Inflammatory macrophage (primary cell): Measurements from ENCODE around the gene ENDOD1.
"Not testable (repeated sequence)": the region's sequence is repeated elsewhere in the genome, so short reads cannot be mapped to it uniquely, and the experiment has no call there.

Experiments used
- DNase-seq, 2 donors: peaks; one replicate each; pipeline ENCODE4 v3.0.0-alpha.2; 2020 to 2022
- total RNA-seq, 18 experiments: gene quantifications; one replicate each; lab custom pipeline; 2026; ENCODE audit warnings: mixed read lengths in 6 of 18, inconsistent platforms in 2 of 18; lab: John Stamatoyannopoulos, UW

ENDOD1 gene, protein sequence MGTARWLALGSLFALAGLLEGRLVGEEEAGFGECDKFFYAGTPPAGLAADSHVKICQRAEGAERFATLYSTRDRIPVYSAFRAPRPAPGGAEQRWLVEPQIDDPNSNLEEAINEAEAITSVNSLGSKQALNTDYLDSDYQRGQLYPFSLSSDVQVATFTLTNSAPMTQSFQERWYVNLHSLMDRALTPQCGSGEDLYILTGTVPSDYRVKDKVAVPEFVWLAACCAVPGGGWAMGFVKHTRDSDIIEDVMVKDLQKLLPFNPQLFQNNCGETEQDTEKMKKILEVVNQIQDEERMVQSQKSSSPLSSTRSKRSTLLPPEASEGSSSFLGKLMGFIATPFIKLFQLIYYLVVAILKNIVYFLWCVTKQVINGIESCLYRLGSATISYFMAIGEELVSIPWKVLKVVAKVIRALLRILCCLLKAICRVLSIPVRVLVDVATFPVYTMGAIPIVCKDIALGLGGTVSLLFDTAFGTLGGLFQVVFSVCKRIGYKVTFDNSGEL
- total RNA-seq = 16.8 to 77.7 (median 38.3) reads per million in 18 experiments

DNA sequence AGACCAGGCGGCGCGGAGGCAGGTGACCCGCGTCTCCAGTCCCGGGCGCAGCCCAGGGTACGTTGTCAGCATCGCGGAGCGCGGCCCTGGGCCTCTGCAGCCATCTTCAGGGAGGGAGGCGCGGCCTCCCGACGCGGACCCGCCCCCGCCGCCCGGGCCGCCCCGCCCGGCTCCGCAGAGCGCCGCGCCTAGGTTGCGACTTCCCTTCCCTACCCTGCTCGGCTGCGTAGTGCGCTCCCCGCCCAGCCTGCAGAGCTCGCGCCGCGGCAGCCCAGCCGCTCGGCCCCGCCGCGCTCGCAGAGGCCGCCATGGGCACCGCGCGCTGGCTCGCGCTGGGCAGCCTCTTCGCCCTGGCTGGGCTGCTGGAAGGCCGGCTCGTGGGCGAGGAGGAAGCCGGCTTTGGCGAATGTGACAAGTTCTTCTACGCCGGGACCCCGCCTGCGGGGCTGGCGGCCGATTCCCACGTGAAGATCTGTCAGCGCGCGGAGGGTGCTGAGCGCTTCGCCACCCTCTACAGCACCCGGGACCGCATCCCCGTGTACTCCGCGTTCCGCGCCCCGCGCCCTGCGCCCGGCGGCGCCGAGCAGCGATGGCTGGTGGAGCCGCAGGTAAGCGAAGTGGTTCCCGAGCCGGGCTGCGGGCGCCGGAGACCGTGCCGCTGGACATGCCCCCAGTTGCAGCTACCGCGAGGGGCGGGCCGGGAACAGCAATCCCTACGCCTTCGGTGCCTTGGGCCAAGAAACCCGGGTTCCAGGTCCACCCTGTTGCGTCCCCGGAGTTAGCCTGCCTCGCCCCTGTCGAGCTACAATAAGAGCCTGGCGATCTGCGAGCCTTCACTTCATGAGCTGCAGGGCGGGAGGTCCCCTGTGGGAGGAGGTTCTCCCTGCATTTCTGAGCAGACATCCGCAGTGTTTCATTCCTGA is at the start of gene ENDOD1:
ENDOD1 (plus strand) TSS at position 227 of the 923 bp plus-strand sequence; CDS start at position 309, 82 bp downstream.
- DNase-seq = peak; percentile 87 to 92

DNA sequence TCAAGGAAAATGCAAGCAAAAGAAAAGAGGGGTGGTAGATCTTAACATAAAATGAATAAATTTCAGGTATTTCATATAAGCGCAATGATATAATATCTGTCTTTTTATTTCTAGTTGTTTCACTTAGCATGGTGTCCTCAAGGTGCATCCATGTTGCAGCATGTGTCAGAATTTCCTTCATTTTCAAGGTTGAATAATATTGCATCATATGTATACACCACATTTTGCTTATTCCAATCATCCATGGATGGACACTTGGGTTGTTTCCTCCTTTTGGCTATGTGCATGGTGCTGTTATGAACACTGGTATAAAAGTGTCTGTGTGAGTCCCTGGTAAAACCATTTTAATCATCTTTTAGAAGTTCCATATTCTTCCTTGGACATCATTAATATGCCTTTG is 47.4 kb upstream of the ENDOD1 start:
- no peak for DNase-seq

DNA sequence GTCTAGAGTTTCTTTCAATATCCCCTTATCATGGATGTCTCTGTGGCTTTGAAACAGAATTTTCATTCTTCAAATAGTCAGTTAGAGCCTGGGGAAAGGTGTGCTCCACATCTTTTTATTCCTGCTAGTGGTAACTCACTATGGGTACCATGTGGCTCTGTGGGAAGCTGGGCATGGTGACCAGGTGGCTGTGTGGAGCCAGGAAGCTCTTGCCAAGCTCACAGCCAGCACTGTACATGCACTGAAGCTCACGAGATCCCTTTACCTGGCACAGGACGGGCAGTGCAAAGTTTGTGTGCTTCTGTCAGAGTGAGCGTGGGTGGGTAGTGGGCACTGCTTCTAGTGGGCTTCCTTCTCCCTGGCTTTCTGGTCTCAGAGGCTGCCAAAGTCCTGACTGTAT is 46.7 kb upstream of the ENDOD1 start:
- DNase-seq = no peak

DNA sequence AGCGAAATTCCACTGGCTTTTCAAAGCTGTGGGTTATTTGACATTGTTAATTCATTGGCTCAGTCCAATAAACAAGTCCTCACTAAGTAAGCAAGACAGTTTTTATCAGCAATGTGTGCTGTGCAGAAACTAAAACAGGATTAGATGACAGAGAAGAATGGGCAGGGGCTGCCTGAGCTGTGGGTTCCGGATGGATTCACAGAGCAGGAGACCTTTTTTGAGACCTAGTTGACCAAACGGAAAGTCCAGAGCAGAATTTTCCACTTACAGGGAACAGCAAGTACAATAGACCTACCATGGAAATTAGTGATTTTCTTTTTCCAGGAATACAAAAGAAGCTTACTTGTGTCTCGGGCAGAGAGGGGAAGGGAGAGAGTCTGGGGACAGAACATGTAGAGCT is 45.6 kb upstream of the ENDOD1 start:
- no peak for DNase-seq

DNA sequence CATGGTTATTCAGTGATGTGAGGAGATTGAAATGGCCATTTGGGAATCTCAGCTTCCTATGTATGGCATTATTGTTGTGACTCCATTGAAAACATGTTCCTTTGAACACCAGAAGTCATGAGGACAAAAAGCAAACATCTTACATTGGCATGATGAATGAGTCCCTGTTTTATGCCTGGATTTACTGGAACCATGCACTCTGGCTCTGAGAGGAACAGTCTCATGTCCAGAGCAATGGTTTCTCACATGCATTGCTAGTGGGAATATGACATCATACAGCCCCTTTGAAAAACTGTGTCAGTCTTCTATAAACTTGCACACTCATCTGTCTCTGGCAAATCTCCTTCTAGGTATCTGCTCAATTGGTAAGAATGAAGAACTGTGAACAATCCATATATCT is 43.8 kb upstream of the ENDOD1 start:
- DNase-seq = no peak

DNA sequence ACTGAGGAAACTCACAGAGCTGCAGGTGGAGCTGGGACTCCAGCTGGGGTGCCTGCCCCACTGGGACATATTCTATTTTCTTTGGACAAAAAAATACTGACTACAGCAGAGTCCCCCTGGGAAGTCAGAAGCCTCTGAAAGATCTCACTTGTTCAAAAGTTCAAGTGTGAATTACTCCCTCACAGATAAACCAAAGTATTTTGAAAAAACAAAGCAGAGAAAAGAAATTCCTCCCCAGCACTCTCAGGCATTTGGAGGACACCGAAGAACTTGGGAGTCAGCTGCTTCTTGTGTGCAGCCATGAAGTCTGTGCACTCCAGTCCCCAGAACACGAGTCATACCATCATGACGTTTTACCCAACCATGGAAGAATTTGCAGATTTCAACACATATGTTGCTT is 40.5 kb upstream of the ENDOD1 start, which contains the start of gene KDM4F:
KDM4F (plus strand) TSS at position 301 of the 400 bp plus-strand sequence.
- DNase-seq = not testable (repeated sequence)

DNA sequence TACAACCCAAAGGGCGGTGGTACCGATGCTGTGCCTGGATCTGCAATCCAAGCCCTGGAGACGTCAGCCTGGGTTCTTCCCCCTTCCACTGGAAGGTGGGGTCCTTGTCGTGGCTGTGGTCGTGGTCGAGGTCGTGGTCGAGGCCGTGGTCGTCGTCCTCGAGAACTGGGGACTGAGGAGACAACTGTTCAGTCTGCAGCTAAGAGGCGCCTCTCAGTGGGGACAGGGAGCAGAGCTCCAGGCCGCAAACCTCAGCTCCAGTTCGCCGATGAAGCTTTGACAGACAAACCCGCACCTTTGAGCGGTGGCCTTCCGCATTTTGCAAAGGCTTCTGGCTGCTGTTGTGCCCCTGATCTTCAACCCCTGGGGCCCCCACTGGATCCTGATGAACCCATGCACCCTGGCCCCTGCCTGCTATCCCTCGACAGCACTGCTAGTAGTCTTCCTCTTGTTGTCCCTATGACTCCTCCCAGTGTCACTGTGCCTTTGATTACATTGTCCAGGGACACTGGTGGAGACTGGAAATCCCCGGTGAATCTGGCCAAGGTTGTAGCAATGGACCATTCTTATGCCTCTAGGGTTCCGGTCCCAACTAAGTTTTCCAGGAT is 38.9 kb upstream of the ENDOD1 start:
- no peak for DNase-seq

DNA sequence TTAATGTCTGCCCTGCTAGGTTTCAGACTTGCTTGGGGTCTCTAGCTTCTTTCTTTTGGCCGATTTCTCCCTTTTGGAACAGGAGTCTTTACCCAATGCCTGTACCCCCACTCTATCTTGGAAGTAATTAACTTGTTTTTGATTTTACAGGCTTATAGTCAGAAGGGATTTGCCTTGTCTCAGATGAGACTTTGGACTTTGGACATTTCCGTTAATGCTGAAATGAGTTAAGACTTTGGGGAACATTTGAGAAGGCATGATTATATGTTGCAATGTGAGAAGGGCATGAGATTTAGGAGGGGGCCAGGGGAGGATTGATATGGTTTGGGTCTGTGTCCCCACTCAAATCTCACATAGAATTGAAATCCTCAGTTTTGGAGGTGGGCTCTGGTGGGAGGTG is 35.3 kb upstream of the ENDOD1 start:
- DNase-seq = no peak

DNA sequence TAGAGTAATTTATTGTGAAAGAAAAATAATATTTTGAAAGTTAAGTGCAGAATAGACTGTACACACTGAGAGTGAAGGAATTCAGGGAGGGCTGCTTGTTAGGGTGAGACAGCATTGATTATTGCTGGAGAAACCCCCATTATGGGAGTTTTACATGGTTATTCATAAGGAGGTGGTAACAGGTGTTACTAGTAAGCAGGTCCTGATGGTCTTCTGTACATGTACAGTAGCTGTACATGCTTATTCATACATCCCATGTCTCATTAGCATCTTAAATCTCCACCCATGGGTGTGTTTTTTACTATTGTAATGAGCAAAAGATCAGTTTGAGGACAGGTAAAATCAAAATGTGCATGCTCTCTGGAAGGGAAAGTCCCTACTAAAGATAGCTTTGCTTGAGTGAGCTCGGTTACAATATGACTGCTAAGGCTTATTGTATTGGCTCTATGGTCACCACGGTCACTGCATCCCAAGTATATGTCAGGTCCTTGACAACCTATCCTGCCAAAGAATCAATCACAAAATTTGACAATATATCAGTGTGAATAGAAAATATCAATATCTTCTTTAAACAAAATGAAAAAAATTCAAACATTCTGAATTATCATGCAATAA is 34.3 kb upstream of the ENDOD1 start:
- no peak for DNase-seq

DNA sequence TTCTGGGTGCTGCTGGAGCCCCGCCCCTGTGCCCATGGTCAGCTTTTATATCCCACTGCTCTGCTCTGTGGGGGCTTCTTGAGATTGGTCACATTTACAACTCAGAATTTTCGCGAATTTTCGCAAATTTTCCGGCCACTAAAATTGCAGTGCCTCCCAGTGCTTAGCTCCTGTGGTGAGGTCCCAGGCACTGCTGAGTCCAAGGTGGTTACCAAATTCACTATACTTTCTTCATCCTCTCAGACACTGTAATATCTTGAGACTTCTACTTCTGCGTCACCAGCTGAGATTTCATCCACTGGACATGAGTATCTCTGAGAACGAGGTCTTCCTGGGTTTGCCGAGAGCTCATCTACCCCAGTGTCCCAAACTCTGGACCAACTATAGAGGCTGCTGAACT is 31.7 kb upstream of the ENDOD1 start:
- DNase-seq = no peak

DNA sequence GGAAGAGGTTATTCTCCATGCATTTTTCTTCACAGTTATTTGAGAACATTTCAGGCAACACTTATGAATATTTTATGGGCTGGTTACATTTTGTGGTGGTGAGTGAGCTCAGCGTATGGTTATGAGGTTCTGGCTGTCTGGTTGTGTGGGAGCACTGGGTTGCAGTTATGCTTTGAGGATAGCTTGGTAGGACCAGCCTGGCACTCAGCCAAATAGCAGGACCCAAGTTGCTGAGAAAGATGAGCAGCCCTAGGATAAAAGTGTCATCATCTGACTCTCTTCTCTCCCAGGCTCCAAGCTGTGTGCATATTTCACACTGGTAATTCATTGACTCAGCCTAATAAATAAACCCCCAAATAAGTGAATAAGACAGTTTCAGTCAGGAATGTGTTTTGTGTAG is 31.0 kb upstream of the ENDOD1 start:
- no peak for DNase-seq

DNA sequence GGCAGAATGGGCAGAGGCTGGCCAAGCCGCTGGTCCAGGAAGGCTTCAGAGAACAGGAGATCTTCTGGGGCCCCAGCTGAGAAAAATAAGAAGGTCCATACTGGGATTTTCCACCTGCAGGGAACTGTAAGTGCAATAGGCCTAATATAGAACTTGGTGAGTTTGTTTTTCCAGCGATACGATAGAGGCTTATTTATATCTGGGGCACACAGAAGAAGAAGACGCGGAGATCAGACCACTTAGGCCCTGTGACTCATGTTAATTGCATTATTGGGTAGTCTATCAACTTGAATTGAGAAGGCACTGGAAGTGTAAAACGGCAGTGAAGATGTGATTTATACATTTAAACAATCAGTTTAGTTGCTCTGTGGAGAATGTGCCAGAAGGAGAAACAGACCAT is 30.6 kb upstream of the ENDOD1 start:
- DNase-seq = no peak

DNA sequence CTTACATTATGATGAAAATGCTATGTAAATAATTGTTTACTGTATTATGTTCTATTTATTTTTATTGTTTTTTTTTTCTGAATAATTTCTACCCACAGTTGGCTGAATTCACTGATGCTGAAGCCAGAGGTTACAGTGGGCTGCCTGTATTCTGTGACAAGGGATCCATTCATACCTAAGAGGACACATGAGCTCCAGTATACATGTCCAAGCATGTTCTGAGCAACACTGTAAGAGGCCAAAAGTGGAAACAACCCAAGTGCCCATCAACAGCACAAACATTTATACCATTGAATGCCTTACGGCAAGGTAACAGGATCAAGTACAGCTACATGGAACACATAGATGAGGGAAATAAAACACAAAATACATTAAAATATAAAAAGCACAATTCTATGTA is 24.3 kb upstream of the ENDOD1 start:
- DNase-seq = no peak

DNA sequence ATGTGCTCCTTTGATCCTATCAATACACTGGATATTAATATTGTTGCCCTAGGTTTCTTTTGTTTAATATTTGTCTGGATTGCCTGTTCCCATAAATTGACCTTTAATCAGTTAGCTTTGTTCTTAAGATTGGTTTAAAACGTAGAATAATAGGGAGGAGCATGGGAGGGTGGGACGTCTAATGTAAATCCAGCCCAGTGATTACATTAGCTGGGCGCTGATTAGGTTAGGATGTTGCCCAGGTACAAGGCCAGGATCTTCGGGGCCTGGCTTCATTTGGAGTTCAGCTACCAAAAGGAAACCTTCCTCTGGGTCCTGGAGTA is 23.0 kb upstream of the ENDOD1 start, which contains the start of gene SRSF8:
SRSF8 (plus strand) TSS at position 204 of the 323 bp plus-strand sequence. CDS start 308 bp downstream, outside the sequence.
- no peak for DNase-seq

DNA sequence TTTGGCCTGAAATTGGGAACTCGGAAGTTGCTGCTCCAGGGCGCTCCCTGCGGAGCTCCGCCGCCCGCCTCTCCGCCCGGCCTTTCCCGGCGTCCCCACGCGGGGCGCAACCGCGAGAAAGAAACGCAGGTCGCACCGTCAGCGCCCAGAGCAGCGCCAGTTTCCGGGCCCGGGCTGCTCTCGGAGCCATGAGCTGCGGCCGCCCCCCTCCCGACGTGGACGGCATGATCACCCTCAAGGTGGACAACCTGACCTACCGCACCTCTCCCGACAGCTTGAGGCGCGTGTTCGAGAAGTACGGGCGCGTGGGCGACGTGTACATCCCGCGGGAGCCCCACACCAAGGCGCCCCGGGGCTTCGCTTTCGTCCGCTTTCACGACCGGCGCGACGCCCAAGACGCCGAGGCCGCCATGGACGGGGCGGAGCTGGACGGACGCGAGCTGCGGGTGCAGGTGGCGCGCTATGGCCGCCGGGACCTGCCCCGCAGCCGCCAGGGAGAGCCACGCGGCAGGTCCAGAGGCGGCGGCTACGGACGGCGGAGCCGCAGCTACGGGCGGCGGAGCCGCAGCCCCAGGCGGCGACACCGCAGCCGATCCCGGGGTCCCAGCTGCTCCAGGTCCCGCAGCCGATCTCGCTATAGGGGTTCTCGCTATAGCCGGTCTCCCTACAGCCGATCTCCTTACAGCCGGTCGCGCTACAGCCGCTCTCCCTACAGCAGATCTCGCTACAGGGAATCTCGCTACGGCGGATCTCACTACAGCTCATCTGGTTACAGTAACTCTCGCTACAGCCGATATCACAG is 22.4 kb upstream of the ENDOD1 start:
- DNase-seq = peak; percentile 73 to 83

DNA sequence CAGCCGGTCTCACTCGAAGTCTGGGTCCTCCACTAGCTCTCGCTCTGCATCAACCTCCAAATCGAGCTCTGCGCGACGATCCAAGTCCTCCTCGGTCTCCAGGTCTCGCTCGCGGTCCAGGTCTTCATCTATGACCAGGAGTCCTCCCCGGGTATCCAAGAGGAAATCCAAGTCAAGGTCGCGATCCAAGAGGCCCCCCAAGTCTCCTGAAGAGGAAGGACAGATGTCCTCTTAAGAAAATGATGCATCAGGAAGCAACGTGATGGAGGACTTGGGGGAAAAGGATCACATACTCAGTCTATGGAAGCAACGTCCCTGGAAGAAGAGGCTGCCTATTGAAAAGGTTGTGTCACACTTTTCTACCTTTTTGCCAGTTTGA is 21.8 kb upstream of the ENDOD1 start:
- DNase-seq = peak in 1 of 2 donors; percentile 28

DNA sequence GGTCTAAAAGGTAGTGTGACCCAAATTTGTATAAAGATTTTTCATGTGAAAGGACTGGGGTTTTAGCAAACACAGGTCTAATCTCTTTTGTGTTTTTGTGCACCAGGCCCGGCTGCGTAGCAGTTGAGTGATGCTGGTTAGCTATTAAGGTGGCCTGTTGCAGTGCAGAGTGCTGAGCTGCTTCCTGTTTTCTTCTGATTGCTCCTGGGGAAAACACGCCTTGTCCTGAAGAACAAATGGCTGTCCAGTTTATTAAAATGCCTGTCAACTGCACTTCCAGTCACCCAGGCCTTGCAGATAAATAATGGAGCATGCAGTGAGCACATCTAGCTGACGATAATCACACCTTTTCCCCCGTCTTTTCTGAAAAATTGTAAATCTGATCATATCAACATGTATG is 21.1 kb upstream of the ENDOD1 start:
- peak; percentile 93 to 95 for DNase-seq

DNA sequence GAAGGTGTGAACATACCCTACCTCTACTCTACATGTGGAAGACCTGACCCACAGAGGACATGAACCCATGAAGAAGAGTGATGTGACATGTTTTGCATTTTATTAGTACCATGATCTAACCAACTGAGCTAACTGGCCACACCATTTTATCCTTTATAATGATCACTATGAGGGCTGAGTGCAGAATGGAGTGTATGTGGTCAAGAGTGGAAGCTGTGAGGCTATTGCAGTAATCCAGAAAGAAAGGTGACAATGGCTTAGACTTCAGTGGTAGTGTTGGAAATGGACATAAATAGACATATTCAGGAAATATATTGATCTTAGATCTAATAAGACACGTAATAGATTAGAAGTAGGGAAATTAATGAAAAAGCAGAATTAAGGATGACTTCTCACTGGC is 19.2 kb upstream of the ENDOD1 start:
- no peak for DNase-seq

DNA sequence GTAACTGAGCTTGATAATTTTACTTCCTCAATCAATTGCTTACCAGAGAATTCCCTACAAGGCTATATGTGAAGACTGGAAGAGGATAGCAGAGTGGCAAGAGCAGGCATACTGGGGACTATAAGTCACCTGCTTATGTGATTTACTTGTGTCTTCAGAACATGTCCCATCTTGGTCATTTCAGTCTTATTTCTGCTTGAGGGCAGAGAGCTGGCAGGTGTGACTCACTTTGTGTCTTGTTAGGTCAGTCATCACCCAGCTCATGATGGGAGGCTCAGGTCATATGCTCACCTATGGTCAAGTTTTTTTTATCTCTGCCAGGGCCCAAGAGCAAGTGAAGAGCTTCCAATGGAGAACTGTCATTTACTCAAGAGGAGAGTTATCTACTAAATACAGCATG is 16.7 kb upstream of the ENDOD1 start:
- no peak for DNase-seq

DNA sequence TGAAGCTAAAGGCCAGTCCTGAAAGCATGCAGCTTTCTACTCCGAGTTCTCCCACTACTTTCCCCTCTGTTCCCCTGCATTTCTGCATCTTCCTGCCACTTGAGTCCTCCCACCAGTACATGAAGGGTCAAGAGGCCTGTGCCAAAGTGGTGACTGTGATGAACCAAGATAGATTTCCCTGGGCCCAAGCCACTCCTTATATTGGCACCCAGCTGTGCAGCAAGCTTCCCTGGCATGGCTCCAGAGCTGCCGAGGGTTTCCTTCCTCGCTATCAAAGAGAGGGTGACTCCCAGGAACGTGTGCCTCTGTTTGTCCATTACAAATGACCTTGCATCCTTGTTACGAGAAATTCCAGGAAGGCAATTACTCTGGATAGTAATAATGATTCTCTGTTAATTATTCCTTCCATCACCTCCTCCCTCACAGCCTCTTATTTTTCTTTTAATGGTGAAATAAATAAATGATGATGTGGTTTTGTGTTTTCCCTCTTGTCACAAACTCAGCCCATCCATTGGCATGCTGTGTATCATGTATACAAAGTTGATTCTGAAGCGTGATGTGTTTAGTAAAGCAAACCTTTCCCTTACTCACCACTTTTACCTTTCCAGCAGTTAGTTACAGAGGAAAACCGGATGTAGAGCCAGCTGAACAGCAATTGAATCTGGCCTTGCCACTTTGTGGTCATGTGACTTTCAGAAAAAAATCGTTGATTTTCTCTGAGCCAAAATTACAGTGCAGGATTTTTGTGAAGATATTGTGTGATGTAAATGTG is 14.7 kb upstream of the ENDOD1 start:
- no peak for DNase-seq

DNA sequence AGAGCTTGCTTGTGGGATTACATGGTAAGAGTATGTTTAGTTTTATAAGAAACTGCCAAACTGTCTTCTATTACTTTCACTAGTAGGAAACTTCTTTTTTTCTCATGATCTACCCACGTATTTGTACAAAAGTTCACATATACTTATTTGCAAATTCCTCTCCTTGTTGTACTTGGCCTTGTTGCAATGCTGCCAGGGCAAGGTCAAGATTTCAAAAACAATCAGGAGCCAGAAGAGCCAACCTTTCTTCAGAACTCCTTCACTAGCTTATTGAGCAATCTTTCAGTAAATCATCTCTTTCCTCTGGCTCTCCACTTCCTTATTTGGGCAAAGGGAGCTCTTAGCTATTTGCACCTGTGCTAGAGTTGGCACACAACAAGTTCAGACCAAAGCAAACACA is 13.2 kb upstream of the ENDOD1 start:
- peak; percentile 27 to 38 for DNase-seq
